NCI-H69 (cell line): ENCODE results near the gene TRAPPC12.
"Not testable (repeated sequence)": the region's sequence is repeated elsewhere in the genome, so short reads cannot be mapped to it uniquely, and the experiment has no call there.

ENCODE experiments used
- DNase-seq: peaks from one replicate; lab custom pipeline; 2025; lab: John Stamatoyannopoulos, UW

The TRAPPC12 gene

GRCh38 chr2:3369340-3370181 is 9.9 kb upstream of the TRAPPC12 start:
- DNase-seq = not testable (repeated sequence)

- DNase-seq = no peak
These were observed 2.7 kb upstream of the TRAPPC12 start for GRCh38 chr2:3376821-3377220.

GRCh38 chr2:3377279-3377611 is 2.2 kb upstream of the TRAPPC12 start:
- peak; percentile 48 for DNase-seq

GRCh38 chr2:3377612-3378432 is 1.7 kb upstream of the TRAPPC12 start, which contains the start of gene EIPR1:
Gene EIPR1, minus strand, starts transcription at chr2:3377818. Its CDS starts 129 bp downstream, at chr2:3377689.
- peak; percentile 97 for DNase-seq

- DNase-seq = no peak
These were observed 201 bp upstream of the TRAPPC12 start for GRCh38 chr2:3379339-3379646.

GRCh38 chr2:3386448-3386958 is 7.0 kb downstream of the TRAPPC12 start:
- no peak for DNase-seq

- DNase-seq = no peak
These were observed 7.5 kb downstream of the TRAPPC12 start for GRCh38 chr2:3387011-3387410.

GRCh38 chr2:3387644-3388411 is 8.3 kb downstream of the TRAPPC12 start:
- no peak for DNase-seq

GRCh38 chr2:3388412-3388738 is 8.9 kb downstream of the TRAPPC12 start:
- no peak for DNase-seq

- DNase-seq = no peak
These were observed 9.7 kb downstream of the TRAPPC12 start for GRCh38 chr2:3389193-3389592.

GRCh38 chr2:3390041-3390440 is 10.5 kb downstream of the TRAPPC12 start:
- DNase-seq = no peak

- no peak for DNase-seq
These were observed 12.7 kb downstream of the TRAPPC12 start for GRCh38 chr2:3392216-3392615.

GRCh38 chr2:3396920-3397559 is 17.5 kb downstream of the TRAPPC12 start:
- no peak for DNase-seq

- no peak for DNase-seq
These were observed 19.4 kb downstream of the TRAPPC12 start for GRCh38 chr2:3398857-3399256.

- no peak for DNase-seq
These were observed 19.9 kb downstream of the TRAPPC12 start for GRCh38 chr2:3399381-3399780.

- DNase-seq = no peak
These were observed 20.3 kb downstream of the TRAPPC12 start for GRCh38 chr2:3399829-3400228.

- no peak for DNase-seq
These were observed 24.3 kb downstream of the TRAPPC12 start for GRCh38 chr2:3403587-3404334.

GRCh38 chr2:3404349-3404894 is 24.9 kb downstream of the TRAPPC12 start:
- no peak for DNase-seq

GRCh38 chr2:3405307-3405706 is 25.8 kb downstream of the TRAPPC12 start:
- DNase-seq = no peak

GRCh38 chr2:3405876-3406275 is 26.4 kb downstream of the TRAPPC12 start:
- no peak for DNase-seq

GRCh38 chr2:3406501-3406900 is 27.0 kb downstream of the TRAPPC12 start:
- no peak for DNase-seq
